Thyroid gland (tissue), 4 donors: Measurements from ENCODE around the gene CASP3. TPM values are rescaled to one million over a fixed set of nuclear protein-coding genes. Genes with fewer than 3 reads are reported as not detected.

ENCODE experiments used
- DNase-seq, 2 donors: peaks; one replicate each; pipeline ENCODE4 v3.0.0-alpha.2; 2019
- H3K27ac ChIP-seq, 3 donors: fragments of 200-600 bp; sonication (generic); 1 replicate in 2 of 3; 2 replicates in 1 of 3; pipeline ENCODE4 v1.5.1; 2016 to 2019; ENCODE audit warnings: mild to moderate bottlenecking in 1 of 3, moderate library complexity in 1 of 3
- H3K27me3 ChIP-seq: fragments of 200-600 bp; sonication (generic); one replicate; pipeline ENCODE4 v1.5.1; 2019
- H3K36me3 ChIP-seq, 2 donors: fragments of 200-600 bp; sonication (generic); one replicate each; pipeline ENCODE4 v1.5.1; 2016 to 2019
- H3K4me1 ChIP-seq, 2 donors: fragments of 200-600 bp; sonication (generic); one replicate each; pipeline ENCODE4 v1.5.1; 2017 to 2019
- H3K4me3 ChIP-seq, 3 donors: fragments of 200-600 bp; sonication (generic); replicated peaks in 1 of 3; 1 replicate in 2 of 3; 2 replicates in 1 of 3; pipeline ENCODE4 v1.5.1; 2016; ENCODE audit warnings: mild to moderate bottlenecking in 1 of 3
- H3K9me3 ChIP-seq: fragments of 200-600 bp; sonication (generic); one replicate; pipeline ENCODE4 v1.5.1; 2017
- POLR2A ChIP-seq, 2 donors: fragments of 450-650 bp; IDR thresholded peaks; one replicate each; pipeline ENCODE4 v1.6.1; 2017; ENCODE audit warnings: antibody characterized with exemption in 2 of 2, mild to moderate bottlenecking in 2 of 2, moderate library complexity in 1 of 2
- WGBS, 2 donors: methylation state at CpG; one replicate each; pipeline ENCODE4 v1.1.5; 2017; 5-methylcytosine and 5-hydroxymethylcytosine counted together
- intact Hi-C: fragments of 100-400 bp; cut with DNase I; formaldehyde crosslinking; loops from one replicate; pipeline ENCODE4 v1.15.1; 2023
- total RNA-seq, 4 donors: library from RNA; depleted of rRNA; stranded (reverse); fragments of >200 nt; gene quantifications; one replicate each; pipeline ENCODE4 v1.2.3, GENCODE V29; 2016
- TF ChIP-seq, protein P1 (sequence below), 6 experiments: fragments of 200-600 bp in 3 of 6; fragments of 450-650 bp in 3 of 6; sonication (generic) in 3 of 6; IDR thresholded peaks; one replicate each; pipeline ENCODE4 v1.5.1; 2016 to 2019; ENCODE audit warnings: antibody characterized with exemption in 6 of 6, mild to moderate bottlenecking in 2 of 6, inconsistent platforms in 1 of 6, moderate library complexity in 1 of 6

The CASP3 gene
- total RNA-seq, 4 donors from 2014 or later, result 10.1 to 23.6 (median 15.7) TPM

GRCh38 chr4:184645904-184646610 lies 3.2 kb downstream of the CASP3 start:
- Histone ChIP-seq H3K36me3 (no peaks in the 10 kb centered on the region), H3K4me3 (no peak overlapping the region), H3K27me3 (no peaks in the 10 kb centered on the region), H3K4me1 (peaks cover 21 to 25% of the 10 kb centered on the region in 2 donors), H3K9me3 (no peaks in the 10 kb centered on the region), H3K27ac (no peak overlapping the region)
- TF ChIP-seq, protein P1, sequence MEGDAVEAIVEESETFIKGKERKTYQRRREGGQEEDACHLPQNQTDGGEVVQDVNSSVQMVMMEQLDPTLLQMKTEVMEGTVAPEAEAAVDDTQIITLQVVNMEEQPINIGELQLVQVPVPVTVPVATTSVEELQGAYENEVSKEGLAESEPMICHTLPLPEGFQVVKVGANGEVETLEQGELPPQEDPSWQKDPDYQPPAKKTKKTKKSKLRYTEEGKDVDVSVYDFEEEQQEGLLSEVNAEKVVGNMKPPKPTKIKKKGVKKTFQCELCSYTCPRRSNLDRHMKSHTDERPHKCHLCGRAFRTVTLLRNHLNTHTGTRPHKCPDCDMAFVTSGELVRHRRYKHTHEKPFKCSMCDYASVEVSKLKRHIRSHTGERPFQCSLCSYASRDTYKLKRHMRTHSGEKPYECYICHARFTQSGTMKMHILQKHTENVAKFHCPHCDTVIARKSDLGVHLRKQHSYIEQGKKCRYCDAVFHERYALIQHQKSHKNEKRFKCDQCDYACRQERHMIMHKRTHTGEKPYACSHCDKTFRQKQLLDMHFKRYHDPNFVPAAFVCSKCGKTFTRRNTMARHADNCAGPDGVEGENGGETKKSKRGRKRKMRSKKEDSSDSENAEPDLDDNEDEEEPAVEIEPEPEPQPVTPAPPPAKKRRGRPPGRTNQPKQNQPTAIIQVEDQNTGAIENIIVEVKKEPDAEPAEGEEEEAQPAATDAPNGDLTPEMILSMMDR (IDR thresholded peaks at IDR 0.05), result no peak
- no peak for TF ChIP-seq POLR2A (IDR thresholded peaks at IDR 0.05)
- WGBS, 2 donors, result 74 to 79% methylated on average over 6 of the region's 6 CpGs
- intact Hi-C loops, result no loop called here
- DNase-seq, result no peak

DNA sequence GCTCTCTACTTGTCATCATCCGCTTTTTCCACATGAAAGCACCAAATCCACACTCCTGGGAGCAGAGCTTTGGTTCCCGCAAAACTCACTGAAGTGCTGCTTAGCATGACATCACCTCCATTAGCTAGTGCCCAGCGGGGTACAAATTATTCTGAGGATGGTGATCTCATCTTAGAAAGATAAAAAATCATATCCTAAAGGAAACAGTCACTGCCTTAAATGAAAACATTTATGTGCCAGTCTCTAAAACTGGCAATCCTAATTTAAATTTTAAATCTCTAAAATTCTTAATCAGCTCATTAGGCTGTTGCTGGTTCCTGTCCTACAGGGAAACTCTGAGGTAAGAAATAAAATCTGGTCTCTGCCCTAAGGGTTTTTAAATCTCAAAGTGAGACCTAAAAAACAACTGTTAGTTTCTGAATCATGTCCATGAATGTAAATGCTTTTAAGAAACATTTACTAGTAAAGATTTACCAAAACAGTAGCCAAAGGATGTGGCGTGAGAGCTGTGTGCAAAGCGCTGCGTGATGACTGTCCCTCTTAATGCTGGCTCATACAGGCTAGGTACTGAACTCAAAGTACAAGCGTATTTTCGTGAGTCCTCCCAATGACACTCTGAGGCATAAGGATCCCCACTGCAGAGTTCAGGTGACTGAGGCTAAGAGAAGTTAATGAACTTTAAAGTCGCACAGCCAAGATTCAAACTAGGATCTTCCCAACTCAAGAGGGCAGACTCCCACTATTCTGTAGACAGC lies 4.5 kb downstream of the CASP3 start:
- WGBS, 2 donors, result 87 to 94% methylated on average over 9 of the region's 9 CpGs
- no peak overlapping the region for H3K4me3 ChIP-seq
- H3K27ac ChIP-seq, result no peak overlapping the region
- no peaks in the 10 kb centered on the region for H3K9me3 ChIP-seq
- TF ChIP-seq, protein P1 (IDR thresholded peaks at IDR 0.05), result no peak
- TF ChIP-seq POLR2A (IDR thresholded peaks at IDR 0.05), result no peak
- H3K4me1 ChIP-seq, result peaks cover 10 to 17% of the 10 kb centered on the region in 2 donors
- DNase-seq, result no peak
- no peaks in the 10 kb centered on the region for H3K36me3 ChIP-seq
- no peaks in the 10 kb centered on the region for H3K27me3 ChIP-seq
- intact Hi-C loops, result no loop called here

DNA sequence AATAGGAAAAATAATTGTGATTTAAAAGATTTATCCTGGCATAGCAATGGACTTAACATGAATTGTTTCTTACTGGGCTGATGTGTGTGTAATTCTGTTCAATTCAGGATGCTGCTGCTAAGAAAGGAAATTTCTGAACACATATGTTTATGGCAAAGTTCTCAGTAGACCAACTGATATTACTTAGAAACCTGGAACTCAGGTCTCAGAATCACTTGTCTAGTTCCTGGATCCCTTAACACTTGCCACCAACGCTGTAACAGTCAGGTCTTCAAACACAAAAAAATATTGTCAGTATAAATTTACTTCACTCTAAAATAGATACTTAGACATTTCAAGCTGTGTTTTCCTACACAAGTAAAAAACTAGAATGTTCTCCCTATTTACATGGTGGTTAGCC lies 5.5 kb downstream of the CASP3 start:
- 93 to 94% methylated on average over 1 of the region's 1 CpG for WGBS, 2 donors
- H3K4me3 ChIP-seq, result no peak overlapping the region
- H3K9me3 ChIP-seq, result no peaks in the 10 kb centered on the region
- no peaks in the 10 kb centered on the region for H3K27me3 ChIP-seq
- no peak for TF ChIP-seq POLR2A (IDR thresholded peaks at IDR 0.05)
- TF ChIP-seq, protein P1 (IDR thresholded peaks at IDR 0.05), result no peak
- intact Hi-C loops, result no loop called here
- peaks cover 10 to 17% of the 10 kb centered on the region in 2 donors for H3K4me1 ChIP-seq
- H3K27ac ChIP-seq, result no peak overlapping the region
- no peak for DNase-seq
- no peaks in the 10 kb centered on the region for H3K36me3 ChIP-seq

- no peaks in the 10 kb centered on the region for H3K4me1 ChIP-seq
- H3K36me3 ChIP-seq, result peaks cover 8 to 10% of the 10 kb centered on the region in 2 donors
- no peak overlapping the region for H3K27ac ChIP-seq
- no peaks in the 10 kb centered on the region for H3K9me3 ChIP-seq
- H3K27me3 ChIP-seq, result no peaks in the 10 kb centered on the region
- H3K4me3 ChIP-seq, result no peak overlapping the region
- WGBS, 2 donors, result 95% methylated on average over 5 of the region's 5 CpGs
- intact Hi-C loops, result no loop called here
- DNase-seq, result no peak
- TF ChIP-seq, protein P1 (IDR thresholded peaks at IDR 0.05), result no peak
- TF ChIP-seq POLR2A (IDR thresholded peaks at IDR 0.05), result no peak
These were observed 7.8 kb downstream of the CASP3 start for GRCh38 chr4:184641451-184641850.

- H3K9me3 ChIP-seq, result no peaks in the 10 kb centered on the region
- peaks cover 10 to 13% of the 10 kb centered on the region in 2 donors for H3K36me3 ChIP-seq
- H3K27ac ChIP-seq, result no peak overlapping the region
- DNase-seq, result no peak
- intact Hi-C loops, result no loop called here
- no peaks in the 10 kb centered on the region for H3K27me3 ChIP-seq
- H3K4me3 ChIP-seq, result no peak overlapping the region
- TF ChIP-seq, protein P1 (IDR thresholded peaks at IDR 0.05), result no peak
- no peak for TF ChIP-seq POLR2A (IDR thresholded peaks at IDR 0.05)
- no peaks in the 10 kb centered on the region for H3K4me1 ChIP-seq
- 86 to 93% methylated on average over 3 of the region's 3 CpGs for WGBS, 2 donors
These were observed 8.2 kb downstream of the CASP3 start for GRCh38 chr4:184641022-184641421.
